NOMO-1 treated with DMSO at 0.1 percent for 48 hours (cell line): ENCODE results near the gene BICDL2.
A peak's percentile ranks its signal among the peaks of the same experiment; 100 is the strongest.
"Not testable (repeated sequence)": the region's sequence is repeated elsewhere in the genome, so short reads cannot be mapped to it uniquely, and the experiment has no call there.

Experiments used
- DNase-seq: peaks from one replicate; lab custom pipeline; 2025; ENCODE audit not compliant: unreplicated experiment; lab: John Stamatoyannopoulos, UW

BICDL2 gene

GRCh38 chr16:3036726-3037315 lies at the start of gene BICDL2:
BICDL2 (minus strand) TSS chr16:3036944; CDS start chr16:3035496, 1,448 bp downstream.
- no peak for DNase-seq

- DNase-seq = no peak
Observed at GRCh38 chr16:3085868-3086595, 49.3 kb upstream of the BICDL2 start.

- no peak for DNase-seq
Observed at GRCh38 chr16:3084969-3085670, 48.4 kb upstream of the BICDL2 start.

- no peak for DNase-seq
Observed at GRCh38 chr16:3084491-3084890, 47.7 kb upstream of the BICDL2 start.

- DNase-seq = not testable (repeated sequence)
Observed at GRCh38 chr16:3083408-3083807, 46.7 kb upstream of the BICDL2 start.

- DNase-seq = not testable (repeated sequence)
Observed at GRCh38 chr16:3081957-3082356, 45.2 kb upstream of the BICDL2 start.

GRCh38 chr16:3080024-3080423 lies 43.3 kb upstream of the BICDL2 start:
- DNase-seq = no peak

- DNase-seq = no peak
Observed at GRCh38 chr16:3076577-3076976, 39.8 kb upstream of the BICDL2 start.

GRCh38 chr16:3075946-3076345 lies 39.2 kb upstream of the BICDL2 start:
- DNase-seq = not testable (repeated sequence)

GRCh38 chr16:3075523-3075915 lies 38.8 kb upstream of the BICDL2 start:
- no peak for DNase-seq

- peak; percentile 45 for DNase-seq
Observed at GRCh38 chr16:3074860-3075522, 38.2 kb upstream of the BICDL2 start.

- DNase-seq = no peak
Observed at GRCh38 chr16:3073448-3073847, 36.7 kb upstream of the BICDL2 start.

- peak; percentile 24 for DNase-seq
Observed at GRCh38 chr16:3072576-3073263, 36.0 kb upstream of the BICDL2 start.

- DNase-seq = not testable (repeated sequence)
Observed at GRCh38 chr16:3072148-3072547, 35.4 kb upstream of the BICDL2 start.

- no peak for DNase-seq
Observed at GRCh38 chr16:3071655-3072054, 34.9 kb upstream of the BICDL2 start.

GRCh38 chr16:3070608-3071111 lies 33.9 kb upstream of the BICDL2 start:
- DNase-seq = no peak

GRCh38 chr16:3069146-3069545 lies 32.4 kb upstream of the BICDL2 start:
- not testable (repeated sequence) for DNase-seq

- no peak for DNase-seq
Observed at GRCh38 chr16:3068487-3068886, 31.7 kb upstream of the BICDL2 start.

- no peak for DNase-seq
Observed at GRCh38 chr16:3066440-3066748, 29.6 kb upstream of the BICDL2 start.

GRCh38 chr16:3065742-3066439 lies 29.1 kb upstream of the BICDL2 start:
- no peak for DNase-seq
